Common myeloid progenitor, CD34-positive (primary cell): Measurements from ENCODE around the gene AHI1.

Experiments used
- CTCF ChIA-PET: fragments of 350-600 bp; sonication (Branson Sonifier 250); formaldehyde crosslinking; loops from one replicate; lab custom pipeline; 2021; ENCODE audit warnings: antibody characterized with exemption; lab: Charles Lee
- POLR2A ChIA-PET: fragments of 350-600 bp; sonication (Branson Sonifier 250); formaldehyde crosslinking; loops from one replicate; lab custom pipeline; 2021; ENCODE audit warnings: antibody characterized with exemption; lab: Charles Lee
- DNase-seq, 3 donors: peaks; one replicate each; pipeline versions ENCODE4 v3.0.0 to v3.0.0-alpha.2; 2013
- H3K27ac ChIP-seq, 2 experiments: 1 replicate in 1 of 2; 2 replicates in 1 of 2; pipeline ENCODE4 v1.7.0; 2013; ENCODE audit warnings: inconsistent platforms in 2 of 2, low read length in 2 of 2, mild to moderate bottlenecking in 2 of 2, low read depth in 1 of 2, moderate library complexity in 1 of 2; ENCODE audit not compliant: severe bottlenecking in 2 of 2, insufficient read depth in 1 of 2, poor library complexity in 1 of 2
- H3K27me3 ChIP-seq, 5 experiments: replicated peaks in 2 of 5; 1 replicate in 3 of 5; 2 replicates in 2 of 5; pipeline versions ENCODE4 v1.6.1 to v1.7.0; 2013; ENCODE audit warnings: low read length in 4 of 5, mild to moderate bottlenecking in 2 of 5, moderate library complexity in 2 of 5, inconsistent platforms in 1 of 5; ENCODE audit not compliant: insufficient read depth in 5 of 5, control insufficient read depth in 4 of 5
- H3K36me3 ChIP-seq, 4 experiments: 1 replicate in 2 of 4; 2 replicates in 2 of 4; pipeline versions ENCODE4 v1.6.1 to v1.7.0; 2013; ENCODE audit warnings: low read length in 3 of 4, control low read depth in 1 of 4, mild to moderate bottlenecking in 1 of 4; ENCODE audit not compliant: control insufficient read depth in 4 of 4, insufficient read depth in 4 of 4
- H3K4me1 ChIP-seq, 4 experiments: 1 replicate in 3 of 4; 2 replicates in 1 of 4; pipeline versions ENCODE4 v1.6.1 to v1.7.1; 2013; ENCODE audit warnings: low read length in 3 of 4, mild to moderate bottlenecking in 3 of 4, control low read depth in 1 of 4, inconsistent platforms in 1 of 4, moderate library complexity in 1 of 4; ENCODE audit not compliant: control insufficient read depth in 4 of 4, insufficient read depth in 4 of 4; ENCODE audit errors: control extremely low read depth in 1 of 4
- H3K4me3 ChIP-seq, 7 experiments: 1 replicate in 4 of 7; 2 replicates in 3 of 7; pipeline versions ENCODE4 v1.5.1 to v1.7.0; 2013; ENCODE audit warnings: mild to moderate bottlenecking in 7 of 7, low read length in 6 of 7, moderate library complexity in 6 of 7, inconsistent platforms in 2 of 7, low read depth in 2 of 7, control low read depth in 1 of 7; ENCODE audit not compliant: insufficient read depth in 4 of 7, control insufficient read depth in 1 of 7; ENCODE audit errors: extremely low read depth in 1 of 7
- H3K9me3 ChIP-seq, 5 experiments: 1 replicate in 4 of 5; 2 replicates in 1 of 5; pipeline versions ENCODE4 v1.6.1 to v1.7.1; 2013; ENCODE audit warnings: low read length in 4 of 5, mild to moderate bottlenecking in 2 of 5, inconsistent platforms in 1 of 5, low read depth in 1 of 5, moderate library complexity in 1 of 5; ENCODE audit not compliant: control insufficient read depth in 4 of 5, insufficient read depth in 2 of 5; ENCODE audit errors: control extremely low read depth in 1 of 5
- WGBS: methylation state at CpG from one replicate; pipeline ENCODE4 v1.1.5; 2013; ENCODE audit not compliant: insufficient coverage; 5-methylcytosine and 5-hydroxymethylcytosine counted together

The AHI1 gene

GRCh38 chr6:135410856-135411255, 86.7 kb downstream of the AHI1 start:
- H3K4me1 ChIP-seq, result peaks cover 0 to 10% (median 0%) of the 10 kb centered on the region in 4 experiments
- no peaks in the 10 kb centered on the region for H3K27me3 ChIP-seq
- H3K4me3 ChIP-seq, result no peak overlapping the region
- no peak for DNase-seq
- CTCF ChIA-PET, result interaction anchor here (0.8 to 1.9 kb wide), 8 partner anchors 12 to 264 kb away, joined by 3 to 9 read pairs (median 3); no protein-coding TSS in a partner anchor
- WGBS, result 95% methylated on average over 2 of the region's 2 CpGs
- no peak overlapping the region for H3K27ac ChIP-seq
- POLR2A ChIA-PET, result no interaction called here
- peaks cover 0 to 6% (median 1%) of the 10 kb centered on the region in 4 experiments for H3K36me3 ChIP-seq
- H3K9me3 ChIP-seq, result no peaks in the 10 kb centered on the region

DNA sequence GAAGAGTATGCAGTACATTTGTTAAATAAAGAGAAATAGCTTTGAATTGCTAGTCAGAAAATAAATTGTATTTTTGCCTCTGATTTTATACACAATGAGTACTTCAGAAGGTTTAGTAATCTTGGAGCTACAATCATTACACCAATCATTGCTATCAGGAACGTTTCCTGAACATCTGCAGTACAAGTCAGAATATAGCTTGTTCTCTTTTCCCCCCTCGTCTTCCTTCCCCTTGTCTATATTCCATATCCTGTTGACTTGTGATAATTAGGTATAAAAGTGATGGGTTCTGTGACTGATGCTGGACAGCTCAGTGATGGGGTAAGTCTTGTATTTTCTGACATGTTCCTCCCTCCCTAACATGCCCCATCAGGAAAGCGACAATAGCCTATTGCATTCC, 94.0 kb downstream of the AHI1 start:
- Histone ChIP-seq H3K4me1 (peaks cover 6 to 18% (median 7%) of the 10 kb centered on the region in 4 experiments), H3K27me3 (no peaks in the 10 kb centered on the region), H3K36me3 (peaks cover 0 to 3% (median 1%) of the 10 kb centered on the region in 4 experiments), H3K27ac (no peak overlapping the region), H3K4me3 (peak overlapping the region in 1 of 7 experiments; percentile 19), H3K9me3 (no peaks in the 10 kb centered on the region)
- no CpG with 5 or more reads among the region's 3 CpGs for WGBS
- DNase-seq, result peak; percentile 27 to 74 (median 55)
- ChIA-PET POLR2A (interaction anchor here (0.8 to 0.9 kb wide), 2 partner anchors 16 to 80 kb away, joined by 5 to 6 read pairs; no protein-coding TSS in a partner anchor), CTCF (interaction anchor here (1.0 to 1.2 kb wide), 2 partner anchors 12 to 21 kb away, joined by 3 to 4 read pairs; no protein-coding TSS in a partner anchor)

GRCh38 chr6:135402311-135402710, 95.2 kb downstream of the AHI1 start:
- Histone ChIP-seq H3K9me3 (no peaks in the 10 kb centered on the region), H3K36me3 (peaks cover 0 to 3% (median 1%) of the 10 kb centered on the region in 4 experiments), H3K27ac (no peak overlapping the region), H3K27me3 (no peaks in the 10 kb centered on the region), H3K4me1 (peaks cover 6 to 16% (median 7%) of the 10 kb centered on the region in 4 experiments), H3K4me3 (no peak overlapping the region)
- no peak for DNase-seq
- WGBS, result 100% methylated on average over 1 of the region's 1 CpG
- ChIA-PET POLR2A (no interaction called here), CTCF (no interaction called here)

DNA sequence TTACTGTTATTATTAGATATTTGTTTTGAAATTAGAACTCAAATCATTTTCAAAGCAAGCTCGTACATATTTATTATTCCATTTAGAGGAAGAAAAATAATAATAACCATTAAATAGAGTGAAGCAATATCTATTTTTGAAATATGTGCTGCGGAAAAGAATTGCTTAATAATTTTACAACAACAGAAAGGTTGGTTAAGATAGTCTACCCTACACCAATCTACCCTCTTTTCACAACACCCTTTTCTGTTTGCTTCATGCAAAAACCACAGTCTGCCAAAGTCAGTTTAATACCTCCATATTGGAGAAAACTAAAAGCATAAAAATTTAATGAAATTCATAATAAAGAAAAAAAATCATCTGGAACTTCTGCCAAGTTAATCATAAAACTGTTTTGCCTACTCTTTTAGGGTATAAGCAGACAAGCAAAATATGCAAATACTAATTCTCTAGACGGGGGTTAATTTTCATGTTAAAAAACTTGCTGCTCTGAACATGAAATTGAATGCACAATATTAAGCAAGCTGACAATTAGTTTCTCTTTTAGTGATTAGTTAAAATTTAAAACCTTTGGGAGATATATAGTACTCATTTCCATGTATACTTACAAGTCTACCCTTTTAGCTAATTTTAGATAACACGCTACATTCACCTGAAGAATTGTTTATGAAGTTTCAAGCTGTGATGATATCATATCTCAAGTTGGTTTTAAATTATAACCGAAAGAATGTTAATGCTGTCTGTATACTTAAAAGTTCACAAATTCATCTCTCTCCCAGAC, 100.2 kb downstream of the AHI1 start:
- no peaks in the 10 kb centered on the region for H3K9me3 ChIP-seq
- POLR2A ChIA-PET, result no interaction called here
- DNase-seq, result no peak
- H3K36me3 ChIP-seq, result peaks cover 0 to 2% (median 0%) of the 10 kb centered on the region in 4 experiments
- WGBS, result no CpG with 5 or more reads among the region's 5 CpGs
- no peak overlapping the region for H3K27ac ChIP-seq
- peaks cover 0 to 2% (median under 1%) of the 10 kb centered on the region in 4 experiments for H3K4me1 ChIP-seq
- no peaks in the 10 kb centered on the region for H3K27me3 ChIP-seq
- no peak overlapping the region for H3K4me3 ChIP-seq
- CTCF ChIA-PET, result interaction anchor here (1.2 kb wide), 2 partner anchors 12 to 26 kb away, joined by 4 to 5 read pairs; no protein-coding TSS in a partner anchor

DNA sequence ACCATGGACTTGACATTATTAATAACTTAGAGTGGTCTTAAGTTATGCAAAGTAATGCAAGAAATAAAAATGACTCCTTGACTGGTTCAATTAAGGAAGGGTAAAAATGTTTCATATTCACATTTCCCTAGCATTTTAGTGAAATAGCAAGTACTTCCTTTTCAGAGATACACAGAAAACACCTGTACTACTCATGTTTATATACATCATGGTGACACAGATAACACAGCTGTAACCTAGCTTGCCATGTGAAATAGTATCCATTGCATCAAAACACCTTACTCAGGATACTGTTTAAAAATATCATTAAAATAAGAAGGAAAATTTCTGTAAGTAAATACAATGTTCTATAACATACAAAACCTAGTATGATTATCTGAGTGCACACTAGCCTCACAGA, 102.4 kb downstream of the AHI1 start:
- CTCF ChIA-PET, result interaction anchor here (1.0 kb wide), 1 partner anchor 10 kb away, joined by 3 read pairs; no protein-coding TSS in a partner anchor
- DNase-seq, result no peak
- H3K4me3 ChIP-seq, result no peak overlapping the region
- H3K9me3 ChIP-seq, result no peaks in the 10 kb centered on the region
- POLR2A ChIA-PET, result no interaction called here
- H3K27ac ChIP-seq, result no peak overlapping the region
- H3K36me3 ChIP-seq, result peaks cover 0 to 4% (median 1%) of the 10 kb centered on the region in 4 experiments
- peaks cover 0 to 2% (median 0%) of the 10 kb centered on the region in 4 experiments for H3K4me1 ChIP-seq
- no peaks in the 10 kb centered on the region for H3K27me3 ChIP-seq

GRCh38 chr6:135393289-135393688, 104.3 kb downstream of the AHI1 start:
- no peak overlapping the region for H3K4me3 ChIP-seq
- ChIA-PET POLR2A (no interaction called here), CTCF (interaction anchor here (1.5 kb wide), 1 partner anchor 26 kb away, joined by 3 read pairs; no protein-coding TSS in a partner anchor)
- no peaks in the 10 kb centered on the region for H3K9me3 ChIP-seq
- peaks cover 0 to 2% (median 0%) of the 10 kb centered on the region in 4 experiments for H3K4me1 ChIP-seq
- no peak overlapping the region for H3K27ac ChIP-seq
- H3K36me3 ChIP-seq, result peaks cover 0 to 4% (median 0%) of the 10 kb centered on the region in 4 experiments
- no peaks in the 10 kb centered on the region for H3K27me3 ChIP-seq
- DNase-seq, result no peak
- WGBS, result no CpG with 5 or more reads among the region's 2 CpGs

GRCh38 chr6:135390458-135390857, 107.1 kb downstream of the AHI1 start:
- peaks cover 0 to 6% (median 2%) of the 10 kb centered on the region in 4 experiments for H3K36me3 ChIP-seq
- 100% methylated on average over 1 of the region's 4 CpGs for WGBS
- no peaks in the 10 kb centered on the region for H3K27me3 ChIP-seq
- CTCF ChIA-PET, result interaction anchor here (1.4 to 2.5 kb wide), 3 partner anchors 10 to 44 kb away, joined by 3 to 6 read pairs (median 4); no protein-coding TSS in a partner anchor
- no peak overlapping the region for H3K27ac ChIP-seq
- H3K9me3 ChIP-seq, result no peaks in the 10 kb centered on the region
- H3K4me3 ChIP-seq, result no peak overlapping the region
- POLR2A ChIA-PET, result no interaction called here
- H3K4me1 ChIP-seq, result peaks cover 0 to 2% (median 0%) of the 10 kb centered on the region in 4 experiments
- DNase-seq, result no peak
